OCI-LY7 (cell line): ENCODE measurements around the gene PPA1. TPM values are rescaled to one million over a fixed set of nuclear protein-coding genes. Genes with fewer than 3 reads are reported as not detected.

Experiments used
- BruUV-seq: library from RNA; stranded (reverse); fragments of 400-500 nt; replicated peaks from 2 replicates; lab custom pipeline; 2021; lab: Mats Ljungman, UMichigan
- CTCF ChIA-PET: fragments of 300-600 bp; sonication (Branson Sonifier 250); formaldehyde crosslinking; loops from one replicate; lab custom pipeline; 2022; ENCODE audit warnings: antibody characterized with exemption; ENCODE audit not compliant: unreplicated experiment; lab: Charles Lee
- POLR2A ChIA-PET: fragments of 300-600 bp; sonication (Branson Sonifier 250); formaldehyde crosslinking; loops from one replicate; lab custom pipeline; 2022; ENCODE audit warnings: antibody characterized with exemption; lab: Charles Lee
- DNase-seq: peaks from one replicate; pipeline ENCODE4 v3.0.0-alpha.2; 2015; ENCODE audit warnings: low spot score
- H2AFZ ChIP-seq: fragments of 200-600 bp; sonication (generic), shearing (Covaris generic); 2 replicates; pipeline ENCODE4 v1.6.1; 2014; ENCODE audit warnings: mild to moderate bottlenecking, antibody characterized with exemption, low read length, moderate library complexity
- H3K27ac ChIP-seq: fragments of 200-600 bp; sonication (generic); 2 replicates; pipeline ENCODE4 v1.5.1; 2014; ENCODE audit warnings: mixed run types, low read depth, mild to moderate bottlenecking, moderate library complexity, low read length, inconsistent platforms; ENCODE audit not compliant: poor library complexity, severe bottlenecking
- H3K36me3 ChIP-seq: fragments of 200-600 bp; sonication (generic); 2 replicates; pipeline ENCODE4 v1.6.1; 2014; ENCODE audit warnings: mild to moderate bottlenecking, antibody characterized with exemption, low read length, moderate library complexity, mixed read lengths; ENCODE audit not compliant: insufficient read depth
- H3K4me1 ChIP-seq: fragments of 200-600 bp; sonication (generic); 2 replicates; pipeline ENCODE4 v1.5.1; 2014; ENCODE audit warnings: mild to moderate bottlenecking, low read length; ENCODE audit not compliant: insufficient read depth, poor library complexity, severe bottlenecking
- H3K4me2 ChIP-seq: fragments of 200-600 bp; sonication (generic); 2 replicates; pipeline ENCODE4 v1.6.1; 2014; ENCODE audit warnings: mild to moderate bottlenecking, low read length
- H3K4me3 ChIP-seq: fragments of 200-600 bp; sonication (generic); 2 replicates; pipeline ENCODE4 v1.5.1; 2014; ENCODE audit warnings: mild to moderate bottlenecking, low read depth, low read length; ENCODE audit not compliant: poor library complexity, severe bottlenecking
- H3K79me2 ChIP-seq: fragments of 200-600 bp; sonication (generic); 2 replicates; pipeline ENCODE4 v1.6.1; 2016; ENCODE audit warnings: low read depth, mild to moderate bottlenecking, low read length, moderate library complexity, mixed read lengths; ENCODE audit not compliant: insufficient read depth
- H3K9me2 ChIP-seq: fragments of 200-600 bp; sonication (generic); 2 replicates; pipeline ENCODE4 v1.6.1; 2016; ENCODE audit warnings: mild to moderate bottlenecking, low read length, mixed read lengths; ENCODE audit not compliant: insufficient read depth
- H3K9me3 ChIP-seq: fragments of 200-600 bp; sonication (generic); 2 replicates; pipeline ENCODE4 v1.6.1; 2014; ENCODE audit warnings: mild to moderate bottlenecking, mixed run types, low read length, mixed read lengths
- H4K20me1 ChIP-seq: fragments of 200-600 bp; sonication (generic); 2 replicates; pipeline ENCODE4 v1.6.1; 2014; ENCODE audit warnings: mild to moderate bottlenecking, antibody characterized with exemption, low read length, moderate library complexity, mixed read lengths; ENCODE audit not compliant: insufficient read depth
- EZH2phosphoT487 ChIP-seq: fragments of 200-600 bp; sonication (generic); IDR thresholded peaks from 2 replicates; pipeline ENCODE4 v1.6.1; 2018; ENCODE audit warnings: low read depth, borderline replicate concordance, mild to moderate bottlenecking, mixed run types, antibody characterized with exemption, low read length, moderate library complexity, mixed read lengths
- intact Hi-C: fragments of 100-400 bp; cut with micrococcal nuclease; formaldehyde crosslinking; loops from one replicate; pipeline ENCODE4 v1.10.0; 2022; ENCODE audit not compliant: unreplicated experiment
- total RNA-seq, 2 experiments: library from RNA; depleted of rRNA in 1 of 2; stranded (reverse); fragments of >200 nt in 1 of 2; shearing (Covaris generic) in 1 of 2; gene quantifications; 2 replicates each; pipeline ENCODE4 v1.2.3, GENCODE V29; 2014 to 2022
- TF ChIP-seq, protein P1 (sequence below): fragments of 200-600 bp; sonication (generic); conservative IDR thresholded peaks from 2 replicates; pipeline ENCODE4 v1.5.1; 2014; ENCODE audit warnings: mild to moderate bottlenecking, antibody characterized with exemption, low read length, moderate library complexity, mixed read lengths

Gene PPA1
- total RNA-seq, 2 experiments from 2014 or later: 215 to 223 TPM

DNA sequence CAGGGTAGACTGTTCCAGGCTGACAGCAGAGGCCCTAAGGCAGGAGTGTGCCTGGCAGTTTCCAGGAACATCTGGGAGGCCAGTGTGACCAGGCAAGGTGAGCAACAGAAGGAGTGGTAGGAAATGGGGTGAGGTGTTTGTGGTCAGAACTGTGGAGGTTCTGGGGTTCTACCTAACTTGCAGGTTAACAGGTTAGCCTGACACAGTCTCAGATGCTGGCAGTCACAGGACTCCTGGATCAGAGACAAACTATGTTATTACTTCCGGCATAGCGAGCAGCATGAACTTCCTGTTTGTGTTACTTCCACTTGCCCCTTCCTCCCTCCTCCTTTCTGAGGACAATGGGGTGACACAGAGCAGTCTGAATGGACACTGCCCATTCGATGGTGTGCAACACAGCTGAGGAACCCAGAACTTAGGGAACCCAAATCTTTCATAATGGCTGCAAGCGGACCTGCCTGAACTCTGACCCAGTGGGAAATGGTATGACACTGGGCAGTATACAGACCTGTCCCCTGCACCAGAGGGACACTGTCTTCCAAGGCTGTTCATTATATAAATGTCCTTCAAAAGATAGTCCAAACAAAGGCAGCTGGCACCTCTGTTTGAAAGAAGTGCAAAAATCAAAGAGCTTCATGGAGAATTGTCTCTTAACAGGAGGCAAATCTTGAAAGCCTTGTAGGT is 59.0 kb downstream of the PPA1 start:
- POLR2A ChIA-PET: interaction anchor here (0.8 to 1.3 kb wide), 5 partner anchors 15 to 93 kb away, joined by 3 to 9 read pairs (median 3); partner anchors contain the start of gene TYSND1
- CTCF ChIA-PET: no interaction called here
- Histone ChIP-seq H3K4me3 (peak overlapping the region; percentile 35), H3K27ac (peak overlapping the region; percentile 2), H3K9me3 (no peaks in the 10 kb centered on the region; the same call in 1 of the 2 replicates), H3K9me2 (no peaks in the 10 kb centered on the region), H3K36me3 (no peaks in the 10 kb centered on the region), H3K4me2 (peak overlapping the region; percentile 60), H2AFZ (peak overlapping the region; percentile 100), H4K20me1 (peaks cover 7% of the 10 kb centered on the region; the same call in 1 of the 2 replicates), H3K79me2 (peaks cover 16% of the 10 kb centered on the region), H3K4me1 (peaks cover 18% of the 10 kb centered on the region)
- BruUV-seq: no TSS peak
- DNase-seq: peak; percentile 77
- TF ChIP-seq, protein P1, sequence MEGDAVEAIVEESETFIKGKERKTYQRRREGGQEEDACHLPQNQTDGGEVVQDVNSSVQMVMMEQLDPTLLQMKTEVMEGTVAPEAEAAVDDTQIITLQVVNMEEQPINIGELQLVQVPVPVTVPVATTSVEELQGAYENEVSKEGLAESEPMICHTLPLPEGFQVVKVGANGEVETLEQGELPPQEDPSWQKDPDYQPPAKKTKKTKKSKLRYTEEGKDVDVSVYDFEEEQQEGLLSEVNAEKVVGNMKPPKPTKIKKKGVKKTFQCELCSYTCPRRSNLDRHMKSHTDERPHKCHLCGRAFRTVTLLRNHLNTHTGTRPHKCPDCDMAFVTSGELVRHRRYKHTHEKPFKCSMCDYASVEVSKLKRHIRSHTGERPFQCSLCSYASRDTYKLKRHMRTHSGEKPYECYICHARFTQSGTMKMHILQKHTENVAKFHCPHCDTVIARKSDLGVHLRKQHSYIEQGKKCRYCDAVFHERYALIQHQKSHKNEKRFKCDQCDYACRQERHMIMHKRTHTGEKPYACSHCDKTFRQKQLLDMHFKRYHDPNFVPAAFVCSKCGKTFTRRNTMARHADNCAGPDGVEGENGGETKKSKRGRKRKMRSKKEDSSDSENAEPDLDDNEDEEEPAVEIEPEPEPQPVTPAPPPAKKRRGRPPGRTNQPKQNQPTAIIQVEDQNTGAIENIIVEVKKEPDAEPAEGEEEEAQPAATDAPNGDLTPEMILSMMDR: no peak
- no peak for TF ChIP-seq EZH2phosphoT487
- intact Hi-C loops: no loop called here

DNA sequence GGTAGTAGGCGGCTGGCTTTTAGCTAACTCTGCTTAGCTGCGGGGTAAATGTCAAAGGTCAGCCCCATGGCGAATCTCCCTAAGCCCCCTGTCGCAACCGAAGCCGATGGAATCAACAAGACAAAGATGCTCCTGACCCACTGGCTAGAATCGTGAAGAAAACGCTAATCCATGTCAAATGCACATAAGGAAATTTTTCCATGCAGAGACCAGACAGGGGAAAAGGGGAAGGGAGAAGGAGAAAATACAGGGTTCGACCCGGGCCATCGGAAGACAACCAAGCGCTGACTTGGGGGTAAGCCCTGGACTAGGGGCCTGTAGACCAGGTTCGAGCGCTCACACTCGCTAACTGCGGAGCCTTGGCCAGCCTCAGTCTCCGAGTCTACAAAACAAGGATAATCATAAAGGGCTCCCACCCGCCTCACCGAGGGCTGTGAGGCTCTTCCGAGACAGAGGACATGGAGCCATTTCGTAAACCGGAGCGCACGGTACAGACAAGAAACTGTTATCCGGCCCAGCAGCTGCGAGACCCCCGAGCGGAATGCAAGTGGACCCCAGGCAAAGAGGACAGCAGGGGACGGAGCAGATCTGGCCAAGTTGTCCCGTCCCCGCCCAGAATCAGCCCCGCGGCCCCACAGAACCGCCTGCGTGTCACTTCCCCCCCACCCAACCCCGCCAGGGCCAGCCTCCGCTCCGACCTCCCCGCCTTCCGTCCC is 63.4 kb downstream of the PPA1 start:
- ChIA-PET CTCF (interaction anchor here (0.5 to 1.0 kb wide), 2 partner anchors 23 to 178 kb away, joined by 3 to 5 read pairs; partner anchors contain the start of gene TYSND1), POLR2A (interaction anchor here (0.8 to 3.1 kb wide), 6 partner anchors 9 to 101 kb away, joined by 3 to 12 read pairs (median 6); partner anchors contain the start of genes PPA1 and TYSND1)
- BruUV-seq: no TSS peak
- DNase-seq: peak; percentile 37
- Histone ChIP-seq H3K9me3 (no peaks in the 10 kb centered on the region; the same call in 1 of the 2 replicates), H3K4me2 (peak overlapping the region; percentile 80), H3K4me1 (peaks cover 40% of the 10 kb centered on the region), H3K4me3 (peak overlapping the region; percentile 94), H3K36me3 (peaks cover 33% of the 10 kb centered on the region), H4K20me1 (peaks cover 22% of the 10 kb centered on the region; the same call in 1 of the 2 replicates), H3K9me2 (no peaks in the 10 kb centered on the region), H3K79me2 (peaks cover 60% of the 10 kb centered on the region), H2AFZ (no peak overlapping the region), H3K27ac (no peak overlapping the region)
- TF ChIP-seq, protein P1: no peak
- no peak for TF ChIP-seq EZH2phosphoT487
- intact Hi-C loops: loop anchor here (1.0 kb wide), 1 partner anchor 24 kb away; the partner anchor contains the start of gene TYSND1
